ENCODE data around the gene KRTAP5-7. TPM values are rescaled to one million over a fixed set of nuclear protein-coding genes. Genes with fewer than 3 reads are reported as not detected.

The KRTAP5-7 gene
- polyA plus RNA-seq, 1 of the 3 experiments (the other 2 are of a cell fraction) = 0.07 TPM

GRCh38 chr11:71482216-71482615 is 44.9 kb upstream of the KRTAP5-7 start (continued):
- no peak for TF ChIP-seq REST (IDR thresholded peaks at IDR 0.05; ENCODE audit: low read depth, low read length)
- TF ChIP-seq EP300 (IDR thresholded peaks at IDR 0.05; ENCODE audit: borderline replicate concordance in 1 of 2, low read depth in 1 of 2, low read length in 1 of 2) = no peak

GRCh38 chr11:71482746-71483364 is 44.2 kb upstream of the KRTAP5-7 start:
- H3K27ac ChIP-seq (ENCODE audit: low read depth in 2 of 2, low read length in 1 of 2) = no peak overlapping the region
- WGBS (ENCODE audit: low lambda C conversion rate) = 96% methylated on average over 10 of the region's 13 CpGs

GRCh38 chr11:71483692-71484091 is 43.4 kb upstream of the KRTAP5-7 start:
- Histone ChIP-seq H3K4me2 (no peak overlapping the region), H3F3A (replicated peaks; ENCODE audit: insufficient read depth) (peaks cover 3% of the 10 kb centered on the region), H3K9me2 (no peaks in the 10 kb centered on the region), H3K36me3 (replicated peaks in 1 of 2; ENCODE audit: control insufficient read depth in 1 of 2, insufficient read depth in 2 of 2, low read length in 1 of 2) (peaks cover 19 to 50% of the 10 kb centered on the region in 2 experiments), H3K27ac (ENCODE audit: low read depth in 2 of 2, low read length in 1 of 2) (no peak overlapping the region), H2AFZ (ENCODE audit: low read depth) (no peak overlapping the region), H3K4me3 (ENCODE audit: low read depth in 2 of 2, low read length in 1 of 2) (no peak overlapping the region), H3K4me1 (ENCODE audit: control insufficient read depth in 1 of 2, insufficient read depth in 2 of 2, low read depth in 1 of 2, low read length in 1 of 2) (peaks cover 7 to 10% of the 10 kb centered on the region in 2 experiments; a peak in 3 of 4 replicates), H3K9me3 (no peaks in the 10 kb centered on the region), H3K27me3 (ENCODE audit: insufficient read depth) (no peaks in the 10 kb centered on the region), H4K20me1 (ENCODE audit: insufficient read depth) (no peaks in the 10 kb centered on the region), H3K79me2 (ENCODE audit: insufficient read depth) (no peaks in the 10 kb centered on the region), H3K9ac (no peak overlapping the region)
- POLR2A ChIA-PET = no interaction called here
- 90% methylated on average over 6 of the region's 6 CpGs for WGBS (ENCODE audit: low lambda C conversion rate)
- DNase-seq = no peak
- TF ChIP-seq EP300 (IDR thresholded peaks at IDR 0.05; ENCODE audit: borderline replicate concordance in 1 of 2, low read depth in 1 of 2, low read length in 1 of 2) (no peak), JUND (IDR thresholded peaks at IDR 0.05) (no peak), FOSL2 (IDR thresholded peaks at IDR 0.05; ENCODE audit: borderline replicate concordance, low read depth) (no peak), USF1 (IDR thresholded peaks at IDR 0.05; ENCODE audit: borderline replicate concordance, low read depth) (no peak; the same call in 1 of the 2 replicates), POLR2AphosphoS5 (IDR thresholded peaks at IDR 0.05; ENCODE audit: low read depth, low read length) (no peak), FOXM1 (IDR thresholded peaks at IDR 0.05; ENCODE audit: low read depth) (no peak), MEF2A (IDR thresholded peaks at IDR 0.05; ENCODE audit: borderline replicate concordance, low read depth) (no peak)
- CTCF ChIA-PET = interaction anchor here (1.5 kb wide), 1 partner anchor 97 kb away, joined by 5 read pairs; no protein-coding TSS in a partner anchor

More at GRCh38 chr11:71482746-71483364, 44.2 kb upstream of the KRTAP5-7 start:
- H3K27me3 ChIP-seq (ENCODE audit: insufficient read depth) = no peaks in the 10 kb centered on the region
- no peaks in the 10 kb centered on the region for H3K9me2 ChIP-seq
- no peak for DNase-seq
- peaks cover 19 to 59% of the 10 kb centered on the region in 2 experiments for H3K36me3 ChIP-seq (replicated peaks in 1 of 2; ENCODE audit: control insufficient read depth in 1 of 2, insufficient read depth in 2 of 2, low read length in 1 of 2)
- H4K20me1 ChIP-seq (ENCODE audit: insufficient read depth) = no peaks in the 10 kb centered on the region
- ChIA-PET CTCF (no interaction called here), POLR2A (no interaction called here)
- no peak overlapping the region for H2AFZ ChIP-seq (ENCODE audit: low read depth)
- H3K4me2 ChIP-seq = no peak overlapping the region
- H3K9ac ChIP-seq = no peak overlapping the region
- H3K4me3 ChIP-seq (ENCODE audit: low read depth in 2 of 2, low read length in 1 of 2) = no peak overlapping the region
- no peak for TF ChIP-seq FOXM1 (IDR thresholded peaks at IDR 0.05; ENCODE audit: low read depth)
- TF ChIP-seq MXI1 (IDR thresholded peaks at IDR 0.05; ENCODE audit: low read depth, low read length) = no peak
- TF ChIP-seq RAD21 (IDR thresholded peaks at IDR 0.05; ENCODE audit: low read length) = no peak
- TF ChIP-seq RCOR1 (IDR thresholded peaks at IDR 0.05; ENCODE audit: low read length) = no peak
- TF ChIP-seq TCF12 (IDR thresholded peaks at IDR 0.05) = no peak
- H3K4me1 ChIP-seq (ENCODE audit: control insufficient read depth in 1 of 2, insufficient read depth in 2 of 2, low read depth in 1 of 2, low read length in 1 of 2) = peaks cover under 1 to 2% of the 10 kb centered on the region in 2 experiments; a peak in 3 of 4 replicates
- H3K9me3 ChIP-seq = no peaks in the 10 kb centered on the region
- peaks cover 3% of the 10 kb centered on the region for H3F3A ChIP-seq (replicated peaks; ENCODE audit: insufficient read depth)
- no peaks in the 10 kb centered on the region for H3K79me2 ChIP-seq (ENCODE audit: insufficient read depth)

Measured in SK-N-SH (cell line).